AG09319 (cell line): Measurements from ENCODE around the gene CDHR3.

Experiments used
- DNase-seq: peaks from one replicate; pipeline ENCODE4 v3.0.0-alpha.2; 2010; ENCODE audit warnings: low read depth; ENCODE audit errors: extremely low read depth
- CTCF ChIP-seq: IDR thresholded peaks from 2 replicates; pipeline ENCODE4 v1.5.1; 2011; ENCODE audit warnings: low read depth, mild to moderate bottlenecking, inconsistent platforms, low read length, moderate library complexity

The CDHR3 gene

DNA sequence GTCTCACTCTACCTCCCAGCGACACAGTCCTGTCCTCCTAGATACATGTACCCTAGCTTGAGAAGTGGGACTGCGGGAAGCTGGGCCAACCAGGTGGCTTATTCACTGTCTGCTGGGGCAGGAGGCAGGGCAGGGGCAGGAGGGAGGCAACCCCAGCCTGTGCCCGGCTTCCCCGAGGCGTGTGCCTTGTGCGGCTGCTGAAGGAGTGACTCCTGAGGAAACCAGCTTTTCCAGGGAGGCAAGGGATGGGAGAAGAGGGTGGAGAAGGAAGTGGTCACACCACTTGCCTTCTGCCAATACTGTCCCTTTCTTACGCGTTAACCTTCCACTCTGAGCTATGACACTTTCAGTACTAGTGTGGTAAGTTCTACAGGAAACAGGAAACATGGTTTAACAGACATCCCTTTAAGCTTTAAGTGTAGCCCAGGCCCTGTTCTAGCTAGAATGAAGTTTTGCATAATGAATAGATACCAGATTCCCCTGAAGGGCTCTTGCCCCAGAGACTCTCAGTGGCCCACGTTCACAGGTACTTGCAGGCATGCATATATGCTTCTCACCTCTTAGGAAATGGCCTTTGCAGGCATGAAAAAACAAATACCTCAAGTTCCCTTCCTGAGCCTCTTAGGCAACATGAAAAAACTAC, 108.4 kb downstream of the CDHR3 start:
- TF ChIP-seq CTCF = no peak
- DNase-seq = no peak

GRCh38 chr7:106071999-106072714, 109.1 kb downstream of the CDHR3 start:
- no peak for DNase-seq
- no peak for TF ChIP-seq CTCF

DNA sequence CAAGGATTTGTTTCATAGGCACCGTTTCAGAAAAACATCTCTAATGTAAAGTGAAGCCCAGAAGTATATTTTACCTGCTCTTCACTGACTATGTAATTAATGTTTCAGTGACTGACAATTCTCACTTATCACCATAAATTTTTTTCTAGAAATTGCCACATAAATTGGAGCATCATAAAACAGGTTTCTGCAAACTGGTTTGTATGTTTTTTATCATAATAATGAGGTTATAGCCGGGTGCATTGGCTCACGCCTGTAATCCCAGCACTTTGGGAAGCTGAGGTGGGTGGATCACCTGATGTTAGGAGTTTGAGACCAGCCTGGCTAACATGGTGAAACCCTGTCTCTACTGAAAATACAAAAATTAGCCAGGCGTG, 109.6 kb downstream of the CDHR3 start:
- no peak for TF ChIP-seq CTCF
- DNase-seq = no peak

- no peak for DNase-seq
- TF ChIP-seq CTCF = no peak
Observed at GRCh38 chr7:106073701-106074100, 110.6 kb downstream of the CDHR3 start.

DNA sequence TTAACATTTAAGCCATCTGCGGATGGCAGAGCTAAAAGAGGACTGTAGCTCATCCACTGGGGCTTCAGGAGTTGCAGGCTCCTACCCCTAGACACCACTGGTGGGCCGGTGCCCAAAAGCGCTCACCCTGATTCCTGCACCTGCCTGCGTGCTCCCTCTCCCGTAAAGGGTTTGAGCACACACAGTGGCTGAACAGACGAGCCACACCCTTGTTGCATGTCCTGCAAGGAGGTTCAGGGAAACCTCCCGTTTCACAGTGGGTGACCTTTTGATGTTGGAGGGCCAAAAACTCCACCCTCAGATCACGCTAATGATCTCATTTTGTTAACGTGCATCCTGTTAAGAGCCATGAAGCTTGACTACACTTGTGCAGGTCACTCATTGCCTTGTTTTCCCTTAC, 111.2 kb downstream of the CDHR3 start:
- DNase-seq = no peak
- TF ChIP-seq CTCF = no peak

DNA sequence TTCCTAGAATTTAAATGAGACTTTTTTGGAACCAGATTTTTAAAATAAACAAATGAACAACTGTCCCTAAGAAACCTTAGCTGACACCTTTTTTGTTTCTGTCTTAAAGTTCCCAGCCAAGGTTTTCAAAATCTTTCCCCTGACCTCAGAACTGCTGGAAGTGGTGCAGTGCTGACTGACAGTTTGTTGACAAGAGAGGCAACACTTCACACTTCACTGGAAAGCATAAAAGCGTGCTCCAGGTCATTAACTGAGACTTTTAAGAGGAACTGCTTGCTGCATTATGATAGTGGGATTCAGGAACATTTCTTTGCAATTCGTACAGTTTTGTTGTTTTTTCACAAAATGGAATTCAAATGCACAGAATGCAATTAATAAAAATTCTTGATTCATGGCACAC, 112.9 kb downstream of the CDHR3 start:
- TF ChIP-seq CTCF = no peak
- DNase-seq = no peak

- no peak for TF ChIP-seq CTCF
- DNase-seq = no peak
Observed at GRCh38 chr7:106076537-106076936, 113.5 kb downstream of the CDHR3 start.
